ENCODE data around the gene KIF25.

Gene KIF25

DNA sequence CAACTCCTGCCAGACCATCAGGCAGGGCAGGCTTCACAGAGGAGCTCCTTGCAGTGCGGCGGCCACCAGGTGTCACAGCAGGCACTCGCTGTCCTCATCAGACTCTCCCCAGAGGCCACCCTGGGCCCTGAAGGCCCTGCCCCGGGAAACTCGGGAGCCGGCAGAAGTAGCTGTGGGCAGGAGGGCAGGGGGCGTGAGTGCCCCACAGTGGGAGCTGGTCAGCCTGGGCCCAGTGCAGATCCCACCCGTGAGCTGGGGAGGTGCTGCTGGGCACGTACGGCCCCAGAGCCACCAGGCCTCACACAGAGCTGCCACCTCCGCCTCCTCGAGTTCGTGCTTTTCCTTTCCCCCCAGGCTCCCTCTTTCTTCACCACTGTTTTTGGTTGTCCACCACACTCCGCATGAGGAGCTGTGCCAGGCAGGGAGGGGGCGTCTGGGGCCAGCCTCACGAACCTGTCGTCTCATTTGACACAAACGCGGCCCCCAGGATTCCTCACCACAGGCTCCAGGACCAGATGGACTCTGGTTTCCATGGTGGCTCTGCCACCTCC, 47.7 kb downstream of the KIF25 start:
- DNase-seq (ENCODE audit: insufficient read length, low spot score): no peak
- FAIRE-seq: no peak
- TF ChIP-seq, protein P1, sequence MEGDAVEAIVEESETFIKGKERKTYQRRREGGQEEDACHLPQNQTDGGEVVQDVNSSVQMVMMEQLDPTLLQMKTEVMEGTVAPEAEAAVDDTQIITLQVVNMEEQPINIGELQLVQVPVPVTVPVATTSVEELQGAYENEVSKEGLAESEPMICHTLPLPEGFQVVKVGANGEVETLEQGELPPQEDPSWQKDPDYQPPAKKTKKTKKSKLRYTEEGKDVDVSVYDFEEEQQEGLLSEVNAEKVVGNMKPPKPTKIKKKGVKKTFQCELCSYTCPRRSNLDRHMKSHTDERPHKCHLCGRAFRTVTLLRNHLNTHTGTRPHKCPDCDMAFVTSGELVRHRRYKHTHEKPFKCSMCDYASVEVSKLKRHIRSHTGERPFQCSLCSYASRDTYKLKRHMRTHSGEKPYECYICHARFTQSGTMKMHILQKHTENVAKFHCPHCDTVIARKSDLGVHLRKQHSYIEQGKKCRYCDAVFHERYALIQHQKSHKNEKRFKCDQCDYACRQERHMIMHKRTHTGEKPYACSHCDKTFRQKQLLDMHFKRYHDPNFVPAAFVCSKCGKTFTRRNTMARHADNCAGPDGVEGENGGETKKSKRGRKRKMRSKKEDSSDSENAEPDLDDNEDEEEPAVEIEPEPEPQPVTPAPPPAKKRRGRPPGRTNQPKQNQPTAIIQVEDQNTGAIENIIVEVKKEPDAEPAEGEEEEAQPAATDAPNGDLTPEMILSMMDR (IDR thresholded peaks at IDR 0.05; ENCODE audit: insufficient read depth, missing control alignments): no peak

DNA sequence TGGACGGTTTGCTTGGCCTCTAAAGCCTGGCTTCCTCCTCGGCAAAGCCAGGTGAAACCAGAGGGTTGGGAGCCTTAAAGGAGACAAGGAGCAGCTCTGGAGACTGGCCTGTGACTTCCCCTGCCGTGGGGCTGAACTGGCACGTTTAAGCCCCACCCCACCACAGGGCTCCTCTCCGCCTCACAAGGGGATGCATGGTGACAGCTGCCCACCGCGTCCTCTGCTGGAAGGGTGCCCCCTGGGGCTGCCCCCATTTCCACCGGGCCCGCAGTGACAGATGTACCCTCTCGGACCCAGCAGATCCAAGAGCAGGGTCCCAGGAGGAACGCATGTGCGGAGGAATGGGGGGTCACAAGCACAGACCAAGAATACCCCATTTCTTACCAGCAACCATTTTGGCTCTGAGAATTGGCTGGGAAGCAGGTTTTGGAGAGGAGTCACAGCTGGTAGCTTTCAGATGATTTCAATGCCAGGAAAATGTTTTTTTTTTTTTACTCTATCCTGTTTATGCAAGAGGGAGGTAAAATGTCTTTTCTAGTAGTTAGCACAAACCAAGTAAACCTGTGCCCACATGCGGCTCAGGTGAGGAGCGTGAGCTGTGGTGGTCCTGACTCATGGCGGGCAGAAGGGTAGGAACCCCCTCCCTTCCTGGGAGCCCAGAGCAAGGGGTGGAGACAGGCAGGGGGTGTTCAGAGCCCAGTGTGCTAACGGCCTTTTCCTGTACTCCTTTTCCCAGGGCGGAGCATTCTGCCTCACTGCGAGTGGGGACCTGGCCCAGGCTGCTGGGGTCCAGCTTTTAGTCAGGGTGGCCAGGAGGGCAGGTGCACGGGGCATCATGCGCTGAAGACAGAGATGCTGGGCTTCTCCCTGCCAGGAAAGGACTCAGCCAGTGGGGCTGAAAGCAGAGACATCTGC, 48.5 kb downstream of the KIF25 start:
- no peak for DNase-seq (ENCODE audit: insufficient read length, low spot score)
- FAIRE-seq: no peak
- TF ChIP-seq, protein P1 (IDR thresholded peaks at IDR 0.05; ENCODE audit: insufficient read depth, missing control alignments): no peak

DNA sequence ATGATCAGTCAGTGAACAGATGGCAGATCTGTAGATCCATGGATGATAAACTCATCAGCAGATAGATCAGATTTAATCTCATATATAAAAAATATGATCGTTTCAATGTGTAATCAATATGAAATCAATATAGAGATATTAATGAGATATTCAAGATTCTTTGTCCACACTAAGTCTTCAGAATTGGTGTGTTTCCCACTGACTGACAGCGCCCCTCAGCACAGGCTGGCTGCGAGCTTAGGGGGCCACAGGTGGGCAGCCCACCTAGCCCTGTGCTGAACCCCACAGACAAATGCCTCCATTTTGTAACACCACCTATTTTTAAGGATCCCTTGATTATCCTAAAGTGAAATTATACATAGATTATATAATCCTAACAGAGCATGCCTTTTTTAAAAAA, 49.2 kb downstream of the KIF25 start:
- TF ChIP-seq, protein P1 (IDR thresholded peaks at IDR 0.05; ENCODE audit: insufficient read depth, missing control alignments): no peak
- no peak for FAIRE-seq
- no peak for DNase-seq (ENCODE audit: insufficient read length, low spot score)

DNA sequence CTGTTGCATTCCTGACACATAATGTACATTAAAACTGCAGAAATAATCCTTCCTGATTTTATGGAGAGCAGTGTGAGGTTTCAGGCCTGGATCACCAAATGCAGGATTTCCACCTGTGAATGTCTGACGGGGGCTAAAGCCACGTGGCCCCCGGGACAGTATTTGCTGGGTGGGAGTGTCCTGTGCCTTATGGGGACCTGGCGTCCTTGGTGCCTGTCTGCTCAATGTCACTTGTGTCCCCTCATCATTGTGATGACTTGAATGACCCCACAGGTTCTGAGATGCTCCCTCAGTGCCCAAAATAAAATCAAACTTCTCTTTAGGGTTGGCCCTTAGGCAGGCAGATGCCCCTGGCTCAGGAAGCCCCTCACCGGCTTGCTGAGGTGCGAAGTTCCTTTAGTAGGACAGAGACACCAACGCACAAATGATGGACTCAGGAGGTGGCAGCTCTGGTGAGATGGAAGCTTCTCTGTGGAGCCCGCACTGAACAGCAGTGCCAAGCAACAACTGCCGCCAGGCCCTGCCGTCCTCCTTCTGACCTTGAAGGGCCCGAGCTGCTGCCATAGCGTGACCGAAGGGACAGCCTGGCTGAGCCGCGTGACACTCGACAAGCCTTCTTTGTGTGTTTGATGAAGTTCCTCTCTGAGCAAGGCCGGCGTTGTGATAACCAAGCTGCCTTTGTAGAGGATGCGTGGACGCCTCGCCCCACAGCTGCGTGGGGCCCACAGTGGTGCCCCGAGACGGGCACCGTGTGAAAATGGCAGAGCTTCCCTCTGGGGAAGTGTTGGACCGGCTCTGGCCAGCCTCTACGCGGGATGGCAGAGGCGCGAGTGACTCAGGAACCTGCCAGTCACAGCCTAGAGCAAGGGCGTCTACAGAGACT, 50.6 kb downstream of the KIF25 start:
- no peak for FAIRE-seq
- DNase-seq (ENCODE audit: insufficient read length, low spot score): no peak
- TF ChIP-seq, protein P1 (IDR thresholded peaks at IDR 0.05; ENCODE audit: insufficient read depth, missing control alignments): no peak

DNA sequence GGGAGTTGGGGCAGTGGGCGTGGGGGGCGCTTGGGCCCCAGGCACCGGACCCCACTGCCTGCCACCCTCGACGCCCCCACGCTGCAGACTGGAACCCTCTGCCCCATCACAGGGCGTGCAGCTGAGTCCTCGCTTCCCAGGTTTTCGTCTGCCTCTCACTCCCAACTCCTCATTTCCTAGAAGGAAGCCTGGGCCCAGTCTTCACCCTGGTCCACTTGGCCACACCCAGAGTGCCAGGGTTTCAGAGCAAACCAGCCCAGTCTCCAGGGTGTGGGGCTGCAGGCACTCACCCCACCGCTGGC, 51.2 kb downstream of the KIF25 start:
- TF ChIP-seq, protein P1 (IDR thresholded peaks at IDR 0.05; ENCODE audit: insufficient read depth, missing control alignments): no peak

DNA sequence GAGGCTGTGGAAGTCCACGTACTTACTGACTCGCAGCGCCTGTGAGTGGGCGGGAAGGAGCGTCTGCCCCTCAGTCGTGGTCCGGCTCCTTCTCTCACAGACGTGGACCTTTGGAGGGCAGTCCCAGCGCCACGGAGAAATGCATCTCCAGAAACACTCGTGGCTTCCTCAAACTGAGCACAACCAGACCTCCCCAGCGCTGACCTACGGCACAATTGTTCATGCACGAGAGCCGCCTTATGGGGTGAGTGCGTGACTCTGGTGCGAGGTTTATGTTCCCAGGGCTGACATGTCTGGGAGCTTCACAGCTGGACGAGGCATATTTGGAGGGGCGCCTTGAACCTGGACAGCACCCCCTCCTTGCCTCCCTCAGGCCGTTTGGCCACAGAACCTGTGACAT, 51.8 kb downstream of the KIF25 start:
- no peak for FAIRE-seq
- TF ChIP-seq, protein P1 (IDR thresholded peaks at IDR 0.05; ENCODE audit: insufficient read depth, missing control alignments): no peak
- no peak for DNase-seq (ENCODE audit: insufficient read length, low spot score)

More for the DNA sequence above, 51.2 kb downstream of the KIF25 start:
- DNase-seq (ENCODE audit: insufficient read length, low spot score): no peak
- no peak for FAIRE-seq
